ENCODE results near the gene MTRR. TPM values are rescaled to one million over a fixed set of nuclear protein-coding genes. Genes with fewer than 3 reads are reported as not detected.

MTRR gene
- total and polyA plus RNA-seq, 2 of the 4 experiments (the other 2 are of a cell fraction) = 33.2 to 33.5 TPM

DNA sequence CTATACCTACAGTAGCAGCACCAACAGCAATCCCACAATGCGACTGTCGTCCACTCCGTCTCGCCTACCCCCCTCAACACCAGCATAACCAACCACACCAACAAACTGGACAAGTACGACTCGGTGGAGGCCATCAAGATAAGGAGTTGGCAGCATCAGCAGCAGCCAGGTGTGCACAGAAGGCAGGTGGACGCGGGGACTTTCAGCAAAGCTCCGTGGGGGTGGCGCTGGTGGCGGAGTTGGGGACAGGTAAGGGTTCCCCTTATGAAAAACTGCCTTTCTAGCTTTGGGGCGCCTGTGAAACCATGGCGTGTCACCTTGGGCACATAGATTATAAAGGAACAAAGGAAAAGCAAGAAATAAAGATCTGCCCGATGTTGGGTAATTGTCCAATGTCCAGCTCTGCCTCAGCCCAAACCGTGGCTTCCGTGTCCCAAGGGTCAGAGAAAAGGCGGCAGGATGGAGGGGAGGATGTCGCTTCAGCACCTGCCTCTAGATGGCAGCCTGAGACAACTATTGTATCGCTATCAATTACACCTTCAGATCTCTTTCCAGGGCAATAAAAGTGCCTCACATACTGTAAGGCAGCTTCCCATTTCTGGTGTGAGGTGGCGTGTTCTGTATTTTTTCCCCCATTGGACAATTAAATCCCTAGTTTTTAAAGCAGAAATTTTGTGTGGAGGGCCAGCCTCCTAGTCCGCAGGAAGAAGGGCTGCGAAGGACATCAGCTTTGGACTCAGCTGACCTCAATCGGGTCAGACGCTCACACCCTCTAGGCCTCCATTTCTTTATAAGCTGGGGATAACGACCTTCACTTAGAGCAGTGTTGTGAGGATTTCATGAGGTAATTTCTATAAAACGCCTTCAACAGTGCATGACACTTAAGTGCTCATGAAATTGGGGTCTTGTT, 58.8 kb downstream of the MTRR start:
- intact Hi-C loops (cut with micrococcal nuclease) = loop anchor here (1.0 to 10.0 kb wide), 4 partner anchors 414 to 1615 kb away; no protein-coding TSS in a partner anchor
- no peak overlapping the region for H3K9ac ChIP-seq (ENCODE audit: low read depth, low read length)
- H2AK9ac ChIP-seq (replicated peaks; ENCODE audit: low read depth, low read length, poor library complexity) = peak overlapping the region; percentile 63
- peaks cover 8% of the 10 kb centered on the region for H3K9me1 ChIP-seq (ENCODE audit: insufficient read depth, low read length)
- no peak overlapping the region for H4K91ac ChIP-seq (ENCODE audit: insufficient read depth, low read depth, low read length)
- H3K79me1 ChIP-seq (ENCODE audit: low read depth in 1 of 2, low read length in 2 of 2) = no peaks in the 10 kb centered on the region
- in situ Hi-C loops (cut with MboI; ENCODE audit: low sequenced_read_pairs) = loop anchor here (10.0 kb wide), 1 partner anchor 1277 kb away; no protein-coding TSS in a partner anchor
- H2AK5ac ChIP-seq (ENCODE audit: low read depth, low read length) = peak overlapping the region; percentile 35; the same call in 1 of the 2 replicates
- ATAC-seq (ENCODE audit: low read depth) (peak; percentile 71), DNase-seq (peak; percentile 64)
- H3K27me3 ChIP-seq (ENCODE audit: control insufficient read depth, insufficient read depth, low read length) = no peaks in the 10 kb centered on the region
- ChIA-PET CTCF (interaction anchor here (0.8 to 1.8 kb wide), 4 partner anchors 10 to 1279 kb away, joined by 3 to 4 read pairs (median 4); no protein-coding TSS in a partner anchor), POLR2A (ENCODE audit: unreplicated experiment) (no interaction called here)
- H3K4me1 ChIP-seq (ENCODE audit: control insufficient read depth, insufficient read depth, low read length) = peaks cover 2% of the 10 kb centered on the region
- no peak overlapping the region for H3K27ac ChIP-seq (ENCODE audit: insufficient read depth, low read length)
- no peak overlapping the region for H4K8ac ChIP-seq (ENCODE audit: low read depth in 2 of 2, low read length in 2 of 2)
- H3K4me3 ChIP-seq (ENCODE audit: insufficient read depth, low read depth, low read length) = no peak overlapping the region
- no peak overlapping the region for H3K14ac ChIP-seq (replicated peaks; ENCODE audit: low read depth, low read length)
- no peak overlapping the region for H3K4me2 ChIP-seq (ENCODE audit: low read depth, low read length)
- no TSS peak for BruUV-seq (replicated peaks)
- 0 out of 2 replicates have a peak overlapping the region, but pooled peaks have one; percentile 10 for H2BK120ac ChIP-seq (ENCODE audit: low read depth, low read length)
- H2BK20ac ChIP-seq (ENCODE audit: low read depth, low read length) = no peak overlapping the region; the same call in 1 of the 2 replicates
- no peaks in the 10 kb centered on the region for H3K9me3 ChIP-seq (ENCODE audit: control insufficient read depth, insufficient read depth, low read length)
- dilution Hi-C loops (cut with HindIII; ENCODE audit: low sequenced_read_pairs, unreplicated experiment) = no loop called here
- H3K23ac ChIP-seq (ENCODE audit: low read depth, low read length) = no peak overlapping the region
- H2AFZ ChIP-seq (replicated peaks; ENCODE audit: low read length, poor library complexity) = peak overlapping the region; percentile 83
- no peak overlapping the region for H4K5ac ChIP-seq (ENCODE audit: low read depth, low read length)
- H2BK5ac ChIP-seq (ENCODE audit: low read depth, low read length, poor library complexity, severe bottlenecking) = no peak overlapping the region
- WGBS, 2 experiments (ENCODE audit: extremely low coverage in 2 of 2, insufficient read length in 1 of 2) = 23% methylated on average over 5 of the region's 26 CpGs; no CpG with 5 or more reads in 1 of the 2 experiments
- H3K36me3 ChIP-seq (ENCODE audit: control insufficient read depth, insufficient read depth, low read length) = no peaks in the 10 kb centered on the region
- no peak overlapping the region for H3K18ac ChIP-seq (ENCODE audit: low read depth, low read length)
- H3K4ac ChIP-seq (ENCODE audit: low read depth, low read length) = peak overlapping the region; percentile 24; the same call in 1 of the 2 replicates
- no peaks in the 10 kb centered on the region for H4K20me1 ChIP-seq (ENCODE audit: insufficient read depth, low read length)
- H3K56ac ChIP-seq (ENCODE audit: extremely low read depth, insufficient read depth, low read length) = no peak overlapping the region
- peak overlapping the region; percentile 26; the same call in 1 of the 3 replicates for H2BK15ac ChIP-seq (ENCODE audit: low read depth, low read length)
- TF ChIP-seq CEBPB (IDR thresholded peaks at IDR 0.05; ENCODE audit: low read depth, low read length) (no peak), RFX5 (IDR thresholded peaks at IDR 0.05; ENCODE audit: low read depth, low read length) (no peak), POLR2A (IDR thresholded peaks at IDR 0.05; ENCODE audit: low read depth, low read length) (0 out of 2 replicates have a peak, but pooled peaks have one; percentile 41), SMC3 (IDR thresholded peaks at IDR 0.05; ENCODE audit: low read depth, low read length) (peak; percentile 47), MAZ (IDR thresholded peaks at IDR 0.05; ENCODE audit: borderline replicate concordance, low read depth, low read length) (no peak), NFE2L2 (IDR thresholded peaks at IDR 0.05; ENCODE audit: low read depth, low read length) (no peak), RCOR1 (IDR thresholded peaks at IDR 0.05; ENCODE audit: insufficient replicate concordance, low read length) (no peak), MXI1 (IDR thresholded peaks at IDR 0.05; ENCODE audit: borderline replicate concordance, low read depth, low read length) (no peak), FOS (IDR thresholded peaks at IDR 0.05; ENCODE audit: low read depth, low read length) (no peak), MAFK (IDR thresholded peaks at IDR 0.05; ENCODE audit: low read depth, low read length) (no peak), BHLHE40 (IDR thresholded peaks at IDR 0.05; ENCODE audit: low read depth, low read length) (no peak), CHD1 (IDR thresholded peaks at IDR 0.05; ENCODE audit: low read depth, low read length) (no peak), RAD21 (IDR thresholded peaks at IDR 0.05; ENCODE audit: low read length) (peak; percentile 86)
- TF ChIP-seq, protein P1, sequence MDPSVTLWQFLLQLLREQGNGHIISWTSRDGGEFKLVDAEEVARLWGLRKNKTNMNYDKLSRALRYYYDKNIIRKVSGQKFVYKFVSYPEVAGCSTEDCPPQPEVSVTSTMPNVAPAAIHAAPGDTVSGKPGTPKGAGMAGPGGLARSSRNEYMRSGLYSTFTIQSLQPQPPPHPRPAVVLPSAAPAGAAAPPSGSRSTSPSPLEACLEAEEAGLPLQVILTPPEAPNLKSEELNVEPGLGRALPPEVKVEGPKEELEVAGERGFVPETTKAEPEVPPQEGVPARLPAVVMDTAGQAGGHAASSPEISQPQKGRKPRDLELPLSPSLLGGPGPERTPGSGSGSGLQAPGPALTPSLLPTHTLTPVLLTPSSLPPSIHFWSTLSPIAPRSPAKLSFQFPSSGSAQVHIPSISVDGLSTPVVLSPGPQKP (IDR thresholded peaks at IDR 0.05; ENCODE audit: borderline replicate concordance, low read depth, low read length) = no peak
- TF ChIP-seq, protein P2, sequence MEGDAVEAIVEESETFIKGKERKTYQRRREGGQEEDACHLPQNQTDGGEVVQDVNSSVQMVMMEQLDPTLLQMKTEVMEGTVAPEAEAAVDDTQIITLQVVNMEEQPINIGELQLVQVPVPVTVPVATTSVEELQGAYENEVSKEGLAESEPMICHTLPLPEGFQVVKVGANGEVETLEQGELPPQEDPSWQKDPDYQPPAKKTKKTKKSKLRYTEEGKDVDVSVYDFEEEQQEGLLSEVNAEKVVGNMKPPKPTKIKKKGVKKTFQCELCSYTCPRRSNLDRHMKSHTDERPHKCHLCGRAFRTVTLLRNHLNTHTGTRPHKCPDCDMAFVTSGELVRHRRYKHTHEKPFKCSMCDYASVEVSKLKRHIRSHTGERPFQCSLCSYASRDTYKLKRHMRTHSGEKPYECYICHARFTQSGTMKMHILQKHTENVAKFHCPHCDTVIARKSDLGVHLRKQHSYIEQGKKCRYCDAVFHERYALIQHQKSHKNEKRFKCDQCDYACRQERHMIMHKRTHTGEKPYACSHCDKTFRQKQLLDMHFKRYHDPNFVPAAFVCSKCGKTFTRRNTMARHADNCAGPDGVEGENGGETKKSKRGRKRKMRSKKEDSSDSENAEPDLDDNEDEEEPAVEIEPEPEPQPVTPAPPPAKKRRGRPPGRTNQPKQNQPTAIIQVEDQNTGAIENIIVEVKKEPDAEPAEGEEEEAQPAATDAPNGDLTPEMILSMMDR (conservative IDR thresholded peaks at IDR 0.05; ENCODE audit: low read depth, low read length) = peak; percentile 74
